ENCODE results near the gene ANKRD24.
"Not testable (repeated sequence)": the region's sequence is repeated elsewhere in the genome, so short reads cannot be mapped to it uniquely, and the experiment has no call there.

The ANKRD24 gene

DNA sequence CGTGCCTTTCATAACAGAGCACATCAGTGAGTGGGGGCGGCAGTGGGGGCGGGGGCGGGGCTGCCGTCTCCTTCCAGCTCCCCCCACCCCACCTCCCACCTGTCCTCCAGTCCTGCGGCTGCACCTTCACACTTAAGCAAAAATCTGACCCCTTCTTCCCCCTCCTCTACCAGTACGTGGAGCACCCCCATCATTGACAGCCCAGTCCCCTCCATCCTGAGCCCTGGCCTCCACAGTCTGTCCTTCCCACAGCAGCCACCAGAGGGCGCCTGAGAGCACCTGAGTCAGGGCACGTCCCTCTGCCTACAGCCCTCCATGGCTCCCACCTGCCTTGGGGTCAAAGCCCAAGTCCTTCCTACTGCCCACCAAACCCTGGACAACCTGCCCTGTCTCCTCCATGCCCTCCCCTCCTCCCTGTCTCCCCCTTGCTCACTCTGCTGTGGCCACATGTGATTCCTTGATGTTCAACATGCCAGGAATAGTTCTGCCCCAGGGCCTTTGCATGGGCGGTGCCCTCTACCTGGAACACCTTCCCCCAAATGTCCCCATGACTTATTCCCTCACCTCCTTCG, 50.9 kb downstream of the ANKRD24 start:
- Histone ChIP-seq H3K4me1 (ENCODE audit: insufficient read depth, poor library complexity, severe bottlenecking) (no peaks in the 10 kb centered on the region), H3K4me3 (ENCODE audit: severe bottlenecking) (no peak overlapping the region), H3K27ac (ENCODE audit: poor library complexity, severe bottlenecking) (no peak overlapping the region), H3K27me3 (ENCODE audit: insufficient read depth, poor library complexity, severe bottlenecking) (no peaks in the 10 kb centered on the region), H3K9me3 (ENCODE audit: severe bottlenecking) (no peaks in the 10 kb centered on the region), H3K36me3 (ENCODE audit: low read depth) (no peaks in the 10 kb centered on the region)
- DNase-seq (ENCODE audit: low spot score) (no peak), ATAC-seq (ENCODE audit: low read depth) (peak; percentile 44; the same call in 1 of the 3 replicates)
- peak; percentile 61 for TF ChIP-seq CTCF (IDR thresholded peaks at IDR 0.05; ENCODE audit: poor library complexity, severe bottlenecking)

- DNase-seq (ENCODE audit: low spot score), result no peak
- Histone ChIP-seq H3K36me3 (ENCODE audit: low read depth) (no peaks in the 10 kb centered on the region), H3K27me3 (ENCODE audit: insufficient read depth, poor library complexity, severe bottlenecking) (no peaks in the 10 kb centered on the region), H3K9me3 (ENCODE audit: severe bottlenecking) (no peaks in the 10 kb centered on the region), H3K4me1 (ENCODE audit: insufficient read depth, poor library complexity, severe bottlenecking) (no peaks in the 10 kb centered on the region), H3K4me3 (ENCODE audit: severe bottlenecking) (no peak overlapping the region), H3K27ac (ENCODE audit: poor library complexity, severe bottlenecking) (no peak overlapping the region)
- no peak for ATAC-seq (ENCODE audit: low read depth)
- no peak for TF ChIP-seq CTCF (IDR thresholded peaks at IDR 0.05; ENCODE audit: poor library complexity, severe bottlenecking)
These were observed 51.8 kb downstream of the ANKRD24 start for GRCh38 chr19:4234142-4234861.

GRCh38 chr19:4234862-4235201, 52.3 kb downstream of the ANKRD24 start:
- no peak overlapping the region for H3K4me3 ChIP-seq (ENCODE audit: severe bottlenecking)
- no peaks in the 10 kb centered on the region for H3K27me3 ChIP-seq (ENCODE audit: insufficient read depth, poor library complexity, severe bottlenecking)
- no peak overlapping the region for H3K27ac ChIP-seq (ENCODE audit: poor library complexity, severe bottlenecking)
- no peaks in the 10 kb centered on the region for H3K9me3 ChIP-seq (ENCODE audit: severe bottlenecking)
- DNase-seq (ENCODE audit: low spot score) (no peak), ATAC-seq (ENCODE audit: low read depth) (no peak)
- no peak for TF ChIP-seq CTCF (IDR thresholded peaks at IDR 0.05; ENCODE audit: poor library complexity, severe bottlenecking)
- no peaks in the 10 kb centered on the region for H3K36me3 ChIP-seq (ENCODE audit: low read depth)
- no peaks in the 10 kb centered on the region for H3K4me1 ChIP-seq (ENCODE audit: insufficient read depth, poor library complexity, severe bottlenecking)

GRCh38 chr19:4237510-4237909, 55.0 kb downstream of the ANKRD24 start:
- not testable (repeated sequence) for H3K27ac ChIP-seq (ENCODE audit: poor library complexity, severe bottlenecking); ATAC-seq (ENCODE audit: low read depth); H3K4me3 ChIP-seq (ENCODE audit: severe bottlenecking); H3K9me3 ChIP-seq (ENCODE audit: severe bottlenecking); H3K36me3 ChIP-seq (ENCODE audit: low read depth); H3K4me1 ChIP-seq (ENCODE audit: insufficient read depth, poor library complexity, severe bottlenecking); DNase-seq (ENCODE audit: low spot score); H3K27me3 ChIP-seq (ENCODE audit: insufficient read depth, poor library complexity, severe bottlenecking)

GRCh38 chr19:4238831-4239230, 56.3 kb downstream of the ANKRD24 start:
- Histone ChIP-seq H3K27ac (ENCODE audit: poor library complexity, severe bottlenecking) (no peak overlapping the region), H3K4me1 (ENCODE audit: insufficient read depth, poor library complexity, severe bottlenecking) (no peaks in the 10 kb centered on the region), H3K27me3 (ENCODE audit: insufficient read depth, poor library complexity, severe bottlenecking) (no peaks in the 10 kb centered on the region), H3K36me3 (ENCODE audit: low read depth) (no peaks in the 10 kb centered on the region), H3K9me3 (ENCODE audit: severe bottlenecking) (no peaks in the 10 kb centered on the region), H3K4me3 (ENCODE audit: severe bottlenecking) (no peak overlapping the region)
- ATAC-seq (ENCODE audit: low read depth), result no peak
- no peak for TF ChIP-seq CTCF (IDR thresholded peaks at IDR 0.05; ENCODE audit: poor library complexity, severe bottlenecking)
- no peak for DNase-seq (ENCODE audit: low spot score)
